Spleen (tissue), 11 donors: ENCODE measurements around the gene EPYC. TPM values are rescaled to one million over a fixed set of nuclear protein-coding genes. Genes with fewer than 3 reads are reported as not detected.

ENCODE experiments used
- DNase-seq: peaks from one replicate; pipeline ENCODE4 v3.0.0-alpha.2; 2020
- H3K27ac ChIP-seq, 8 donors: fragments of 200-600 bp; sonication (generic) in 7 of 8; 1 replicate in 4 of 8; 2 replicates in 4 of 8; pipeline versions ENCODE4 v1.5.0 to v1.8.0; 2016 to 2021; ENCODE audit warnings: inconsistent platforms in 4 of 8, mild to moderate bottlenecking in 4 of 8, moderate library complexity in 1 of 8
- H3K27me3 ChIP-seq, 7 donors: fragments of 200-600 bp; sonication (generic) in 6 of 7; replicated peaks in 1 of 7; 1 replicate in 4 of 7; 2 replicates in 3 of 7; pipeline versions ENCODE4 v1.5.0 to v1.8.0; 2016 to 2021; ENCODE audit warnings: inconsistent platforms in 3 of 7, mild to moderate bottlenecking in 1 of 7
- H3K36me3 ChIP-seq, 6 donors: fragments of 200-600 bp; sonication (generic) in 5 of 6; 1 replicate in 4 of 6; 2 replicates in 2 of 6; pipeline versions ENCODE4 v1.5.0 to v1.8.0; 2016 to 2021; ENCODE audit warnings: inconsistent platforms in 2 of 6
- H3K4me1 ChIP-seq, 6 donors: fragments of 200-600 bp; sonication (generic) in 5 of 6; 1 replicate in 3 of 6; 2 replicates in 3 of 6; pipeline versions ENCODE4 v1.5.0 to v1.8.0; 2016 to 2021; ENCODE audit warnings: inconsistent platforms in 3 of 6
- H3K4me3 ChIP-seq, 8 donors: fragments of 200-600 bp; sonication (generic) in 7 of 8; 1 replicate in 4 of 8; 2 replicates in 4 of 8; pipeline versions ENCODE4 v1.5.0 to v1.8.0; 2016 to 2021; ENCODE audit warnings: inconsistent platforms in 4 of 8, mild to moderate bottlenecking in 4 of 8, moderate library complexity in 2 of 8
- H3K9me3 ChIP-seq, 8 donors: fragments of 200-600 bp; sonication (generic) in 7 of 8; 1 replicate in 4 of 8; 2 replicates in 4 of 8; pipeline versions ENCODE4 v1.5.0 to v1.8.0; 2016 to 2021; ENCODE audit warnings: inconsistent platforms in 4 of 8
- POLR2A ChIP-seq, 3 donors: fragments of 450-650 bp; IDR thresholded peaks; one replicate each; pipeline ENCODE4 v1.5.1; 2017; ENCODE audit warnings: antibody characterized with exemption in 3 of 3, mild to moderate bottlenecking in 1 of 3
- POLR2AphosphoS5 ChIP-seq, 3 donors: sonication (generic); formaldehyde crosslinking; IDR thresholded peaks; one replicate each; pipeline ENCODE4 v1.5.1; 2017; ENCODE audit warnings: antibody characterized with exemption in 3 of 3
- WGBS, 5 donors: extraction: QIAGEN DNeasy Blood & Tissue Kit in 3 of 5; methylation state at CpG; one replicate each; pipeline versions ENCODE4 v1.1.5 to v1.1.7; 2013 to 2018; 5-methylcytosine and 5-hydroxymethylcytosine counted together
- intact Hi-C: fragments of 100-400 bp; cut with DNase I; formaldehyde crosslinking; loops from one replicate; pipeline ENCODE4 v1.15.0; 2023; ENCODE audit warnings: low total_unique reads
- polyA plus RNA-seq, 3 donors: library from polyadenylated mRNA; stranded (reverse); fragments of 200-250 nt; gene quantifications; one replicate each; pipeline ENCODE4 v1.2.1, GENCODE V29; 2013
- total RNA-seq, 7 donors: library from RNA; depleted of rRNA in 3 of 7; stranded (reverse); fragments of >200 nt in 3 of 7; fragmentation: NEBNext Ultra II Directional in 4 of 7; extraction: Animal tissue kit (Norgen Biotek cat#: 25700) in 4 of 7; gene quantifications; one replicate each; pipeline versions ENCODE4 v1.1.0 to v1.2.1, GENCODE V29; 2016 to 2021
- TF ChIP-seq, protein P1 (sequence below), 11 experiments: fragments of 200-600 bp in 7 of 11; fragments of 450-650 bp in 4 of 11; sonication (generic) in 4 of 11; IDR thresholded peaks in 8 of 11; conservative IDR thresholded peaks in 3 of 11; 1 replicate in 7 of 11; 2 replicates in 4 of 11; pipeline versions ENCODE4 v1.4.0 to v1.8.0; 2016 to 2021; ENCODE audit warnings: antibody characterized with exemption in 11 of 11, inconsistent platforms in 4 of 11, mild to moderate bottlenecking in 1 of 11
- donor health status: healthy with polysubstance abuse.
- donor health status: DM: no; HTN: no; CAD: no; lungs with moderate emphysema.
- donor health status: DM: no; HTN: no; CAD: no.
- donor health status: Bipolar disorder and iron deficiency.
- donor health status: healthy.
- donor health status: DM: no; HTN: no; CAD: no.
- donor health status: DM: yes; HTN: yes; CAD: no.

The EPYC gene
- total and polyA plus RNA-seq, 10 donors = 0.08 TPM; not detected in 9

DNA sequence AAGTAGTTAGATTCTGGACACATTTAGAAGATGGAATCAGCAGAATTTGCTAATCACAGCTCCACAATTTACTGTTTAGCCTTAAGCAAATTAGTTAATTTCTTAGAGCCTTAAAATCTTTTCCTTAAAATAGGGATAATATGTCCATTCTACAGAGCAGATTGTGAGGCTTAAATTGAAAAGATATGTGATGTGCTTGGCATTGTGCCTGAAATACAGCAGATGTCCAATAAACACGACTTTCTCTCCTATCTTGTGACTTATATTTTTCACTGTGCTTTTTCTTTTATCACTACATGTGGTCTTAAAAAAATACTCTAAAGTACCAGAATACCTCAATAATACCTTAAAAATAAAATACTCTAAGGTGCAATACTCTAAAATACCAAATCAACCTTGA is 80.4 kb downstream of the EPYC start:
- DNase-seq = no peak
- 54 to 73% (median 61%) methylated on average over 1 of the region's 1 CpG for WGBS, 5 donors
- H3K9me3 ChIP-seq = peaks cover 0 to 16% (median 13%) of the 10 kb centered on the region in 8 donors
- H3K4me1 ChIP-seq = no peaks in the 10 kb centered on the region
- H3K27ac ChIP-seq = no peak overlapping the region
- no peak for TF ChIP-seq POLR2A (IDR thresholded peaks at IDR 0.05)
- TF ChIP-seq POLR2AphosphoS5 (IDR thresholded peaks at IDR 0.05) = no peak
- TF ChIP-seq, protein P1, sequence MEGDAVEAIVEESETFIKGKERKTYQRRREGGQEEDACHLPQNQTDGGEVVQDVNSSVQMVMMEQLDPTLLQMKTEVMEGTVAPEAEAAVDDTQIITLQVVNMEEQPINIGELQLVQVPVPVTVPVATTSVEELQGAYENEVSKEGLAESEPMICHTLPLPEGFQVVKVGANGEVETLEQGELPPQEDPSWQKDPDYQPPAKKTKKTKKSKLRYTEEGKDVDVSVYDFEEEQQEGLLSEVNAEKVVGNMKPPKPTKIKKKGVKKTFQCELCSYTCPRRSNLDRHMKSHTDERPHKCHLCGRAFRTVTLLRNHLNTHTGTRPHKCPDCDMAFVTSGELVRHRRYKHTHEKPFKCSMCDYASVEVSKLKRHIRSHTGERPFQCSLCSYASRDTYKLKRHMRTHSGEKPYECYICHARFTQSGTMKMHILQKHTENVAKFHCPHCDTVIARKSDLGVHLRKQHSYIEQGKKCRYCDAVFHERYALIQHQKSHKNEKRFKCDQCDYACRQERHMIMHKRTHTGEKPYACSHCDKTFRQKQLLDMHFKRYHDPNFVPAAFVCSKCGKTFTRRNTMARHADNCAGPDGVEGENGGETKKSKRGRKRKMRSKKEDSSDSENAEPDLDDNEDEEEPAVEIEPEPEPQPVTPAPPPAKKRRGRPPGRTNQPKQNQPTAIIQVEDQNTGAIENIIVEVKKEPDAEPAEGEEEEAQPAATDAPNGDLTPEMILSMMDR (IDR thresholded peaks at IDR 0.05 in 8 of 11, conservative IDR thresholded peaks at IDR 0.05 in 3 of 11) = no peak
- no peaks in the 10 kb centered on the region for H3K27me3 ChIP-seq
- no peak overlapping the region for H3K4me3 ChIP-seq
- intact Hi-C loops = no loop called here
- H3K36me3 ChIP-seq = no peaks in the 10 kb centered on the region

DNA sequence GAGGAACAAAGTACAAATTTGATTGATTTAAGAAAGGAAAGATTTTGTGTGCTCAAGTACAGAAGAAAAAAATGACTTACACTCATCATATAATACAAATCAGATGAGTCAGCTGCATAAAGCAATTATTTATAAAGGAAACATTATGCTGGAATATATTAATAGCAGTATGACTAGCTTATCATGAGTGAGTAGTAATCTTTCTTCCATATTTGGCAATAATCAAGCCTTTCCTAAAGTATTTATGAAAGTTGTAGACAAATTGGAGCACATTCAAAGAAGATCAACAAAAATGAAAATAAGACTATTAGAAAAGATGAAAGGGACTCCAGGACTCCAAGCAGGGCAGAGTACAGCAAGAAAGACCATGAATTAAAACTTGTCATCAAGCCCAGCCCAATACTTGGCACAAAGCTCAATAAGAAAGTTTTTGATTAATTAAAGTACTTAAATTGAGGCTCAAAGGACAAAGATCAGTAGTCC is 82.6 kb downstream of the EPYC start:
- no peak for DNase-seq
- no peak overlapping the region for H3K4me3 ChIP-seq
- intact Hi-C loops = no loop called here
- H3K9me3 ChIP-seq = no peaks in the 10 kb centered on the region
- TF ChIP-seq POLR2A (IDR thresholded peaks at IDR 0.05) (no peak), POLR2AphosphoS5 (IDR thresholded peaks at IDR 0.05) (no peak)
- TF ChIP-seq, protein P1 (IDR thresholded peaks at IDR 0.05 in 8 of 11, conservative IDR thresholded peaks at IDR 0.05 in 3 of 11) = no peak
- peak overlapping the region in 2 of 8 donors; percentile 34 to 40 for H3K27ac ChIP-seq
- H3K36me3 ChIP-seq = no peaks in the 10 kb centered on the region
- H3K4me1 ChIP-seq = no peaks in the 10 kb centered on the region
- H3K27me3 ChIP-seq = no peaks in the 10 kb centered on the region

DNA sequence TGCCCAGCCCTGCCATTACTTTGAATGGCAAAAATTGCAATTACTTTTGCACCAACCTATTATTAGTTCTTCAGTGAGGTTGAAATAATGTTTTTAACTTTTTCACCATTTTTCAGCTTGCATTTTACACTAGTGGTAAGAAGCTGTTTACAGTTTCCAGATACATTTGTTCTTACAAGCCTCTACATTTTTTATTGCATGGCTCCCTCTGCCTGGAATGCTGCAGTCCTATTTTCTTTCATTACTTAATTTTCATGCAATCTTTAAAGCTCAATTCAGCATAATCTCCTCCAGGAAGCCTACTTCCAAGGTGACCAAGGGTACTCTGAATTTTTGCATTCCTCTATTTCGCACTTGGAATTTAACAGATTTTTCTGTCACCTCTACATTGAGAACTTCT is 83.2 kb downstream of the EPYC start:
- DNase-seq = no peak
- H3K27me3 ChIP-seq = no peaks in the 10 kb centered on the region
- no peaks in the 10 kb centered on the region for H3K9me3 ChIP-seq
- no peak overlapping the region for H3K4me3 ChIP-seq
- H3K27ac ChIP-seq = peak overlapping the region in 2 of 8 donors; percentile 4 to 40
- no peaks in the 10 kb centered on the region for H3K36me3 ChIP-seq
- H3K4me1 ChIP-seq = no peaks in the 10 kb centered on the region
- intact Hi-C loops = no loop called here
- TF ChIP-seq POLR2AphosphoS5 (IDR thresholded peaks at IDR 0.05) (no peak), POLR2A (IDR thresholded peaks at IDR 0.05) (no peak)
- TF ChIP-seq, protein P1 (IDR thresholded peaks at IDR 0.05 in 8 of 11, conservative IDR thresholded peaks at IDR 0.05 in 3 of 11) = no peak
- 79 to 92% (median 88%) methylated on average over 1 of the region's 1 CpG for WGBS, 5 donors

DNA sequence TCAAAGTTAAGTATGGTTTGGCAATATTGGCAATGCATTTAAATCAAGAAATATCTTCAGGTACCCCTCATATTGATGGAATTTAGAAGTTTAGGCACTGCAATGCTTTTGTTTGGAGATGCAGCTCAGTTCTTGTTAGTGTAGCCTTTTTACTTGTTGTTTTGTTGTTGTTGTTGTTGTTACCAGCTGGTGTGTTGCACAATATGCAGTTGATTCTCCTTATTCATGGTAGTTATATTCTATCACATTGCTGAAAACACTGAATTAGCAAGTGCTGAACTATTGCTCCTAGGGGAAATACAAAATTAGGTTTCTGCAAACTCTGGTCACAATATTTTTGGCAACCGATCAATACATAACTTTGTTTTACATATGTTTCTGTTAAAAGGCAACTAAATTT is 84.5 kb downstream of the EPYC start:
- no peak overlapping the region for H3K27ac ChIP-seq
- no peaks in the 10 kb centered on the region for H3K36me3 ChIP-seq
- DNase-seq = no peak
- 94 to 98% (median 97%) methylated on average over 1 of the region's 1 CpG for WGBS, 5 donors
- H3K4me1 ChIP-seq = no peaks in the 10 kb centered on the region
- TF ChIP-seq POLR2AphosphoS5 (IDR thresholded peaks at IDR 0.05) (no peak), POLR2A (IDR thresholded peaks at IDR 0.05) (no peak)
- TF ChIP-seq, protein P1 (IDR thresholded peaks at IDR 0.05 in 8 of 11, conservative IDR thresholded peaks at IDR 0.05 in 3 of 11) = no peak
- intact Hi-C loops = no loop called here
- no peak overlapping the region for H3K4me3 ChIP-seq
- no peaks in the 10 kb centered on the region for H3K9me3 ChIP-seq
- H3K27me3 ChIP-seq = no peaks in the 10 kb centered on the region
